Measurements from ENCODE around the gene HCFC2.

- TF ChIP-seq YY1 (IDR thresholded peaks at IDR 0.05; ENCODE audit: insufficient read depth, insufficient read length), result no peak
- no peak for TF ChIP-seq SUZ12 (IDR thresholded peaks at IDR 0.05; ENCODE audit: extremely low read depth, insufficient read depth, insufficient read length)
These were observed 68.1 kb downstream of the HCFC2 start for GRCh38 chr12:104132351-104132956.
